Measurements from ENCODE around the gene TENM4.

DNA sequence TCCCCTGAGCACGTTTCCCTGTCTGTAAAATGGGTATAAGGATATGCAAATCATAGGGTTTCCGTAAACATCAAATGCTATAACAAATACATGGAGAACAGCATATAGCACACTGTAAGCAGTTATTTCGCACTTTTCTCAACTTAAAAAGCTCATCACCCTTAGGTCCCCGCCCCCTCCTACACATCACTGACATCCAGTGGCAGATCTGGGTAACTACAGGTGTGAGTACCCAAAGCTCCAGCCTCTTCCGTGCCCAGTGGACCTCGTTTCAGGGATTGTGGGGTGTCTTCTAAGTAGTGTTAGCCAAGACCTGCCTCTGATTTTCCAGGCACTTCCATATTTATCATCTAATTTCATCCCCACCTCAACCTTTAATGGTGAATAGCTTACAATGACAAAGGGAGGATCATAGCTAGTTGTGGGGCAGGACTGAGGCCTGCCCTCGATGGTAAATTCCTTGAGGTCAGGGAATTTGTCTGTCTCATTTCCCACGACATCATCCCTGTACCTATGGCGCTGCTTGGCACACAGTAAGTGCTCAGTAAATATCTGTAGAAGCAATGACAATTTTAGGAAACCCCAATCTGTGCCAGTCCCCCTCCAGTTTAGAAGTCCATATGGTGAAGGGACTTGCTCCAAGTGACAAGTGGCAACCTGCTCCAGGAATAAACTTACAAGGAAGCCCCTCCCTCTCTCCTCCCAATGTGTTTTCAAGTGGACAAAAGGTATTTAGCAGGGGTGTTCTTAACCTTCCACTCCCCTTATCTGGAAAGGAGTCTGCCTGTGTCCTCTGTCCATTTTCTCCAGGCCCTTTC, 340.5 kb downstream of the TENM4 start:
- TF ChIP-seq SIN3A (IDR thresholded peaks at IDR 0.05; ENCODE audit: borderline replicate concordance, insufficient read depth, low read depth, low read length) (no peak), POLR2AphosphoS5 (IDR thresholded peaks at IDR 0.05; ENCODE audit: low read depth, low read length) (no peak), TCF7L2 (IDR thresholded peaks at IDR 0.05; ENCODE audit: low read depth, low read length) (no peak)
- TF ChIP-seq, protein P1, sequence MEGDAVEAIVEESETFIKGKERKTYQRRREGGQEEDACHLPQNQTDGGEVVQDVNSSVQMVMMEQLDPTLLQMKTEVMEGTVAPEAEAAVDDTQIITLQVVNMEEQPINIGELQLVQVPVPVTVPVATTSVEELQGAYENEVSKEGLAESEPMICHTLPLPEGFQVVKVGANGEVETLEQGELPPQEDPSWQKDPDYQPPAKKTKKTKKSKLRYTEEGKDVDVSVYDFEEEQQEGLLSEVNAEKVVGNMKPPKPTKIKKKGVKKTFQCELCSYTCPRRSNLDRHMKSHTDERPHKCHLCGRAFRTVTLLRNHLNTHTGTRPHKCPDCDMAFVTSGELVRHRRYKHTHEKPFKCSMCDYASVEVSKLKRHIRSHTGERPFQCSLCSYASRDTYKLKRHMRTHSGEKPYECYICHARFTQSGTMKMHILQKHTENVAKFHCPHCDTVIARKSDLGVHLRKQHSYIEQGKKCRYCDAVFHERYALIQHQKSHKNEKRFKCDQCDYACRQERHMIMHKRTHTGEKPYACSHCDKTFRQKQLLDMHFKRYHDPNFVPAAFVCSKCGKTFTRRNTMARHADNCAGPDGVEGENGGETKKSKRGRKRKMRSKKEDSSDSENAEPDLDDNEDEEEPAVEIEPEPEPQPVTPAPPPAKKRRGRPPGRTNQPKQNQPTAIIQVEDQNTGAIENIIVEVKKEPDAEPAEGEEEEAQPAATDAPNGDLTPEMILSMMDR (IDR thresholded peaks at IDR 0.05): peak; percentile 90
- TF ChIP-seq, protein P2, sequence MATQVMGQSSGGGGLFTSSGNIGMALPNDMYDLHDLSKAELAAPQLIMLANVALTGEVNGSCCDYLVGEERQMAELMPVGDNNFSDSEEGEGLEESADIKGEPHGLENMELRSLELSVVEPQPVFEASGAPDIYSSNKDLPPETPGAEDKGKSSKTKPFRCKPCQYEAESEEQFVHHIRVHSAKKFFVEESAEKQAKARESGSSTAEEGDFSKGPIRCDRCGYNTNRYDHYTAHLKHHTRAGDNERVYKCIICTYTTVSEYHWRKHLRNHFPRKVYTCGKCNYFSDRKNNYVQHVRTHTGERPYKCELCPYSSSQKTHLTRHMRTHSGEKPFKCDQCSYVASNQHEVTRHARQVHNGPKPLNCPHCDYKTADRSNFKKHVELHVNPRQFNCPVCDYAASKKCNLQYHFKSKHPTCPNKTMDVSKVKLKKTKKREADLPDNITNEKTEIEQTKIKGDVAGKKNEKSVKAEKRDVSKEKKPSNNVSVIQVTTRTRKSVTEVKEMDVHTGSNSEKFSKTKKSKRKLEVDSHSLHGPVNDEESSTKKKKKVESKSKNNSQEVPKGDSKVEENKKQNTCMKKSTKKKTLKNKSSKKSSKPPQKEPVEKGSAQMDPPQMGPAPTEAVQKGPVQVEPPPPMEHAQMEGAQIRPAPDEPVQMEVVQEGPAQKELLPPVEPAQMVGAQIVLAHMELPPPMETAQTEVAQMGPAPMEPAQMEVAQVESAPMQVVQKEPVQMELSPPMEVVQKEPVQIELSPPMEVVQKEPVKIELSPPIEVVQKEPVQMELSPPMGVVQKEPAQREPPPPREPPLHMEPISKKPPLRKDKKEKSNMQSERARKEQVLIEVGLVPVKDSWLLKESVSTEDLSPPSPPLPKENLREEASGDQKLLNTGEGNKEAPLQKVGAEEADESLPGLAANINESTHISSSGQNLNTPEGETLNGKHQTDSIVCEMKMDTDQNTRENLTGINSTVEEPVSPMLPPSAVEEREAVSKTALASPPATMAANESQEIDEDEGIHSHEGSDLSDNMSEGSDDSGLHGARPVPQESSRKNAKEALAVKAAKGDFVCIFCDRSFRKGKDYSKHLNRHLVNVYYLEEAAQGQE (IDR thresholded peaks at IDR 0.05; ENCODE audit: insufficient read depth in 1 of 2, low read depth in 2 of 2, low read length in 1 of 2): no peak
